Fibroblast of lung (primary cell): ENCODE results near the gene DCHS2.

Source experiments
- CTCF ChIP-seq, 2 donors: IDR thresholded peaks in 1 of 2; conservative IDR thresholded peaks in 1 of 2; 1 replicate in 1 of 2; 2 replicates in 1 of 2; pipeline ENCODE4 v1.5.1; 2011 to 2012; ENCODE audit warnings: low read length in 2 of 2, control low read depth in 1 of 2, inconsistent platforms in 1 of 2, low read depth in 1 of 2, mild to moderate bottlenecking in 1 of 2
- EZH2 ChIP-seq: IDR thresholded peaks from 2 replicates; pipeline ENCODE4 v1.5.1; 2012; ENCODE audit warnings: low read length, control low read depth, mild to moderate bottlenecking; ENCODE audit errors: missing control alignments

- TF ChIP-seq CTCF (conservative IDR thresholded peaks at IDR 0.05 in 1 of 2, IDR thresholded peaks at IDR 0.05 in 1 of 2; ENCODE audit: low read depth in 1 of 2, low read length in 2 of 2): no peak
- TF ChIP-seq EZH2: no peak
Observed at GRCh38 chr4:154429176-154429575, 62.4 kb downstream of the DCHS2 start.
